Neuron (in vitro differentiated cells): ENCODE data around the gene ARHGEF25.

Experiments used
- H2AFZ ChIP-seq: one replicate; pipeline ENCODE4 v1.6.1; 2013; ENCODE audit warnings: low read depth, mild to moderate bottlenecking, inconsistent platforms, low read length, moderate library complexity
- H3K27me3 ChIP-seq: one replicate; pipeline ENCODE4 v1.6.1; 2013; ENCODE audit warnings: low read length; ENCODE audit not compliant: insufficient read depth
- H3K36me3 ChIP-seq: one replicate; pipeline ENCODE4 v1.6.1; 2013; ENCODE audit warnings: low read length; ENCODE audit not compliant: insufficient read depth
- H3K4me1 ChIP-seq: one replicate; pipeline ENCODE4 v1.6.1; 2013; ENCODE audit warnings: low read length; ENCODE audit not compliant: insufficient read depth
- H3K4me3 ChIP-seq: 2 replicates; pipeline ENCODE4 v1.5.1; 2013; ENCODE audit warnings: mild to moderate bottlenecking, low read length, moderate library complexity
- H3K9me3 ChIP-seq: one replicate; pipeline ENCODE4 v1.6.1; 2013; ENCODE audit warnings: low read length

The ARHGEF25 gene

GRCh38 chr12:57624441-57625220, 13.4 kb downstream of the ARHGEF25 start:
- Histone ChIP-seq H2AFZ (no peak overlapping the region), H3K4me3 (no peak overlapping the region), H3K27me3 (no peaks in the 10 kb centered on the region), H3K9me3 (no peaks in the 10 kb centered on the region), H3K4me1 (no peaks in the 10 kb centered on the region), H3K36me3 (peaks cover 33% of the 10 kb centered on the region)

GRCh38 chr12:57625261-57626032, 14.2 kb downstream of the ARHGEF25 start:
- H3K36me3 ChIP-seq, result peaks cover 39% of the 10 kb centered on the region
- H3K9me3 ChIP-seq, result no peaks in the 10 kb centered on the region
- peaks cover 3% of the 10 kb centered on the region for H3K4me1 ChIP-seq
- H3K4me3 ChIP-seq, result no peak overlapping the region
- H2AFZ ChIP-seq, result no peak overlapping the region
- no peaks in the 10 kb centered on the region for H3K27me3 ChIP-seq

- Histone ChIP-seq H3K4me1 (peaks cover 11% of the 10 kb centered on the region), H3K9me3 (no peaks in the 10 kb centered on the region), H3K4me3 (no peak overlapping the region), H3K36me3 (peaks cover 39% of the 10 kb centered on the region), H2AFZ (no peak overlapping the region), H3K27me3 (no peaks in the 10 kb centered on the region)
These were observed 15.1 kb downstream of the ARHGEF25 start for GRCh38 chr12:57626111-57626920.

- Histone ChIP-seq H2AFZ (no peak overlapping the region), H3K27me3 (no peaks in the 10 kb centered on the region), H3K4me3 (no peak overlapping the region), H3K4me1 (peaks cover 16% of the 10 kb centered on the region), H3K9me3 (no peaks in the 10 kb centered on the region), H3K36me3 (peaks cover 39% of the 10 kb centered on the region)
These were observed 15.7 kb downstream of the ARHGEF25 start for GRCh38 chr12:57626921-57627445.

GRCh38 chr12:57627501-57628279, 16.5 kb downstream of the ARHGEF25 start:
- Histone ChIP-seq H3K9me3 (no peaks in the 10 kb centered on the region), H3K4me1 (peaks cover 16% of the 10 kb centered on the region), H2AFZ (no peak overlapping the region), H3K27me3 (no peaks in the 10 kb centered on the region), H3K4me3 (no peak overlapping the region), H3K36me3 (peaks cover 36% of the 10 kb centered on the region)

DNA sequence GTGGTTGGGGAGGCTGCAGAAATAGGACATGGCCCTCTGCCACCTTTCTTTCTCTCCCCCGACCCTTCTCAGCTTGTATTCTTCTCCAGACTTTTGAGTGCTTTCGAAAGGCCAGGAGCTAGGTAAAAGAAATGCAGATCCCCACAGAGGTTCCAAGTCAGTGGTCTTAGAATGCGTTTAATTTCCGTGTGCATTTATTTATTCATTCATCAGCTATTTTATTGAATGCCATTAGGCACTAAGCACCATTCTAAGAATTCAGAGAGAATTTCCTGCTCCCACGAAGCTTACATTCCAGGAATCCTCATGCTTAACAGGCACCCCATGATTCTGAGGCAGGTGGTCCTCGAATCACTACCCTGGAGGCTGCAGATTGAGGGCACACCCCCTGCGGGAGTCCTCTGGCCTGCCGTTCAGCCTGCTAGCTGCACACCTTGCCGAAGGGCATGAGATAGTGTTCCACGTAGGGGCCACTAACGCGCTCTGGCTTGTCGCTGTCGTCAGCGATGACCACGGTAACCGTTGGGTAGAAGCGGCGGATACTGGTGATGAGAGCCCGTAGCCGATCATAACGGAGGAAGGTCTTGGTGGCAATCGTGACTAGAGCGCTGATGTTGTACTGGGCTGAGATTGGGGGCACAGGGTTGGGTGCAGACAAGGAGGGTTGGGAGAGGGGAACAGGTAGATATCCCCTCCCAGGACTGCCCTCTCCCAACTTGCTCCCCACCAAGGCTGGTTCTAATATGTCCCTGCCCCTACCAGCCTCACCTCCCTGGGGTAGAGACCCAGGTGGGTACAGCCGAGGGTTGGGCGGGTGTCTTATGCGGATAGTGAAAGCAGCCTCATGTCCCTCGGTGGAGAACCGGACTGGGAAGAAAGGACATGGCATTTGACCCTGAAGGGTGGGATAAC, 17.3 kb downstream of the ARHGEF25 start:
- Histone ChIP-seq H3K9me3 (no peaks in the 10 kb centered on the region), H3K4me1 (peaks cover 16% of the 10 kb centered on the region), H3K27me3 (no peaks in the 10 kb centered on the region), H3K36me3 (peaks cover 36% of the 10 kb centered on the region), H2AFZ (no peak overlapping the region), H3K4me3 (no peak overlapping the region)

GRCh38 chr12:57629897-57630471, 18.7 kb downstream of the ARHGEF25 start:
- no peaks in the 10 kb centered on the region for H3K27me3 ChIP-seq
- H3K36me3 ChIP-seq, result peaks cover 34% of the 10 kb centered on the region

DNA sequence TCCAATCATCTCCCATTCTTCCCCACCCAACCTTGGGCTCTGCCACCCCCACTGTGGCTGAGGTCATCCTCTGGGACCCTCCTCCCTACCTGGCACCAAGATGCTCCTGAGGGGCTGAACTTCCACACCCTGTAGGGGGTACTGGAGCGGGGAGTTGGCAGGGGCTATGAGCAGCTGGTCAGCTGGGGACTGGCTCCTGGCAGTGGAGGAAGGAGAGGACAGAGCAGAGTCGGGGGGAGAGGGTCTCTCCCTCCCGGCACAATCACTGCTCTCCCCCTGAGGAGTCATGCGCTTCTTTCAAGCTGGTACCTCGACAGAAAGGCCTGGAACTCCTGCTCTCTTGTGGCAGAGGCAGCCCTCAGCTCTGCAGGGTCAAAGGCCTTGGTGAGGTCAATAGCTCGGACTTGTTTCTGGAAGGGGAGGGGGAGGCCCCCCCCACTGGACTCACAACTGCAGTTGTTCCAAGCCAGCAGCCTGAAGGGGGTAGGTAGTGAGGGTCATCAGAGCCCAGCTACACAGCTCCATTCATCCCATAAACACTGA, 19.7 kb downstream of the ARHGEF25 start:
- Histone ChIP-seq H3K27me3 (no peaks in the 10 kb centered on the region), H3K4me3 (peak overlapping the region; percentile 64), H2AFZ (no peak overlapping the region), H3K9me3 (no peaks in the 10 kb centered on the region), H3K36me3 (peaks cover 31% of the 10 kb centered on the region), H3K4me1 (peaks cover 16% of the 10 kb centered on the region)

More at GRCh38 chr12:57629897-57630471, 18.7 kb downstream of the ARHGEF25 start:
- H3K9me3 ChIP-seq, result no peaks in the 10 kb centered on the region
- H3K4me3 ChIP-seq, result no peak overlapping the region
- no peak overlapping the region for H2AFZ ChIP-seq
- peaks cover 16% of the 10 kb centered on the region for H3K4me1 ChIP-seq

- peaks cover 24% of the 10 kb centered on the region for H3K36me3 ChIP-seq
- H2AFZ ChIP-seq, result peak overlapping the region; percentile 98
- no peaks in the 10 kb centered on the region for H3K27me3 ChIP-seq
- H3K4me3 ChIP-seq, result peak overlapping the region; percentile 64
- H3K9me3 ChIP-seq, result no peaks in the 10 kb centered on the region
- peaks cover 16% of the 10 kb centered on the region for H3K4me1 ChIP-seq
These were observed 20.4 kb downstream of the ARHGEF25 start for GRCh38 chr12:57631566-57632072.

DNA sequence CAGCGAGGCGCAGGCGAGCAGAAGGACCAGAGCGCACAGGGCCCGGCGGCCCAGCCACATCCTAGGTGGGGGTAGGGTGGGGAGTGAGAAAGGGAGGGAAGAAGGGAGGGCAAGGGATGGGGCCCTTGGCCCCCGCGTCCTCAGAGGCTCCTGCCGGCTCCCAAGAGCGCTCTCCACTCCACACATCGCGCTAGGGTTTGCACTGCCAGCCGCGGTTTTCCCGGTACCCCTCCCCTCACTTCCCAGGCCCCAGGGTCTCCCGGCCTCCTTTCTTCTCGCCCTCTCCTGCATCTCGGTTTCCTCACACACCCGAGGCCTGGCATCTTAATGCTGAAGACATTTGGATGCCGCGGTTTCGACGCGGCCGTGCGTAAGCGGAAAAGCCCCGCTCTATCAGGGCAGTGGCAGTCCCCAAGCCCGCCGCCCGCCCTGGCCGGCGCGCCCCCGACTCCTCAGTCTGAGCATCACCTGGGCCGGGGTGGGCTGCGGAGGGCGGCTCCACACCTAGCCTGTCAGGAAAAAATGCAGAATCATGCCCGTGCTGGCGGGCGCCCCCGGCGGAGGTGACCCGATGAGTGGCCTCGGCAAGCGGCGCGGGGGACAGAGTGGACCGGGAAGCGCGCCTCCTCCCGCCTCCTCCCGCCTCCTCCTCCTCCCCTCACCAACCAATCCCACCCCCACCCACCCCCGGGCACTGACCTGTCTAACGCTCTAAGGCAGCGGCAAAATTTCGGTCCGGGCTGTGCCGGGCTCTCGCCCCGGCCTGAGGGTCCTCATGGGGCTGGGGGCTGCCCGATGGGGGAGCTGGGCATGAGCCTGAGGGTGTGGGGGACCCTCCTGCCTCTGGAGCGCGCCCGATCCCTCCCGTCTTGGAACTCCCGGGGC, 21.1 kb downstream of the ARHGEF25 start:
- Histone ChIP-seq H3K9me3 (no peaks in the 10 kb centered on the region), H3K4me3 (peak overlapping the region; percentile 64), H3K27me3 (no peaks in the 10 kb centered on the region), H3K36me3 (peaks cover 20% of the 10 kb centered on the region), H2AFZ (peak overlapping the region; percentile 98), H3K4me1 (peaks cover 16% of the 10 kb centered on the region)
